Prostate gland (tissue), 2 donors: ENCODE results near the gene RNF151. TPM values are rescaled to one million over a fixed set of nuclear protein-coding genes. Genes with fewer than 3 reads are reported as not detected.

Source experiments
- DNase-seq: peaks from one replicate; pipeline ENCODE4 v3.0.0-alpha.2; 2019; ENCODE audit warnings: low spot score
- H3K27ac ChIP-seq, 2 donors: fragments of 200-600 bp; sonication (generic); 2 replicates each; pipeline ENCODE4 v1.5.1; 2017 to 2019
- H3K27me3 ChIP-seq: fragments of 200-600 bp; sonication (generic); replicated peaks from 2 replicates; pipeline ENCODE4 v1.5.1; 2019; ENCODE audit not compliant: insufficient read depth
- H3K36me3 ChIP-seq, 2 donors: fragments of 200-600 bp; sonication (generic); 1 replicate in 1 of 2; 2 replicates in 1 of 2; pipeline versions ENCODE4 v1.5.1 to v1.8.1; 2017 to 2019
- H3K4me1 ChIP-seq: fragments of 200-600 bp; sonication (generic); replicated peaks from 2 replicates; pipeline ENCODE4 v1.5.1; 2019
- H3K4me3 ChIP-seq, 2 donors: fragments of 200-600 bp; sonication (generic); 2 replicates each; pipeline ENCODE4 v1.5.1; 2017 to 2019
- H3K9me3 ChIP-seq: fragments of 200-600 bp; sonication (generic); 2 replicates; pipeline ENCODE4 v1.5.1; 2017
- POLR2A ChIP-seq: fragments of 450-650 bp; IDR thresholded peaks from one replicate; pipeline ENCODE4 v1.6.1; 2016; ENCODE audit warnings: antibody characterized with exemption, mild to moderate bottlenecking
- POLR2AphosphoS5 ChIP-seq: sonication (generic); formaldehyde crosslinking; IDR thresholded peaks from one replicate; pipeline ENCODE4 v1.6.1; 2017; ENCODE audit warnings: antibody characterized with exemption
- WGBS: methylation state at CpG from one replicate; pipeline ENCODE4 v1.1.5; 2018; 5-methylcytosine and 5-hydroxymethylcytosine counted together
- intact Hi-C: fragments of 100-400 bp; cut with DNase I; formaldehyde crosslinking; loops from one replicate; pipeline ENCODE4 v1.14.2; 2022
- total RNA-seq, 2 donors: library from RNA; depleted of rRNA; stranded (reverse); fragments of >200 nt; gene quantifications; one replicate each; pipeline ENCODE4 v1.1.0, GENCODE V29; 2016
- TF ChIP-seq, protein P1 (sequence below), 4 experiments: fragments of 200-600 bp in 2 of 4; fragments of 450-650 bp in 2 of 4; sonication (generic) in 2 of 4; IDR thresholded peaks; 1 replicate in 3 of 4; 2 replicates in 1 of 4; pipeline ENCODE4 v1.5.1; 2016 to 2019; ENCODE audit warnings: antibody characterized with exemption in 4 of 4, mild to moderate bottlenecking in 2 of 4, moderate library complexity in 2 of 4

The RNF151 gene
- total RNA-seq, 2 donors from 2014 or later = 7.2 TPM; not detected in 1

DNA sequence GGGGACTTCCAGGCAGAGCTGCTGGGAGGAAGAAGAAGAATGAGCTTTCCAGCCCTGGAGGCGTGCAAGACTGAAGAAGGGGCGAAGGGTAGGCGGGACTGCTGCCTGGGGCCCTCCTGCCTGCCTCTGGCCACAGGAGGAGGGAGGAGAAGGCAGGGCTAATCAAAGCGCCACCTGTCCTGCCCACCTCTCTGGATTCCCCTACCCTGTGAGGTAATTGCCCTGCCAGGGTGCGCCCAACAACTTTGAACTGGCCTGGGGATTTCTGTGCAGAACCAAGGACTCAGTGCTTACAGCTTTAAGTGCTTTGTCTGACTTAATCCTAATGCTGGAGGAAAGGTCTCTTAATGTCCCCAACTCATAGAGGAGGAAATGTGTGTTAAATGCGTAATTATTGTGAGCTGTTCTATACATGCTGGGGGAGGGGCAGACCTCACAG is 14.8 kb downstream of the RNF151 start, which contains the start of gene NOXO1:
Gene NOXO1 (minus strand): TSS at position 72 of the 439 bp plus-strand sequence. CDS start 290 bp downstream, outside the sequence.
- H3K9me3 ChIP-seq = no peaks in the 10 kb centered on the region
- H3K36me3 ChIP-seq = peaks cover 2 to 8% of the 10 kb centered on the region in 2 donors
- DNase-seq = no peak
- H3K4me3 ChIP-seq = no peak within 1 kb of the TSS
- intact Hi-C loops = no loop called here
- H3K27me3 ChIP-seq = no peaks in the 10 kb centered on the region
- no peaks in the 10 kb centered on the region for H3K4me1 ChIP-seq
- TF ChIP-seq POLR2AphosphoS5 (no peak), POLR2A (no peak)
- TF ChIP-seq, protein P1, sequence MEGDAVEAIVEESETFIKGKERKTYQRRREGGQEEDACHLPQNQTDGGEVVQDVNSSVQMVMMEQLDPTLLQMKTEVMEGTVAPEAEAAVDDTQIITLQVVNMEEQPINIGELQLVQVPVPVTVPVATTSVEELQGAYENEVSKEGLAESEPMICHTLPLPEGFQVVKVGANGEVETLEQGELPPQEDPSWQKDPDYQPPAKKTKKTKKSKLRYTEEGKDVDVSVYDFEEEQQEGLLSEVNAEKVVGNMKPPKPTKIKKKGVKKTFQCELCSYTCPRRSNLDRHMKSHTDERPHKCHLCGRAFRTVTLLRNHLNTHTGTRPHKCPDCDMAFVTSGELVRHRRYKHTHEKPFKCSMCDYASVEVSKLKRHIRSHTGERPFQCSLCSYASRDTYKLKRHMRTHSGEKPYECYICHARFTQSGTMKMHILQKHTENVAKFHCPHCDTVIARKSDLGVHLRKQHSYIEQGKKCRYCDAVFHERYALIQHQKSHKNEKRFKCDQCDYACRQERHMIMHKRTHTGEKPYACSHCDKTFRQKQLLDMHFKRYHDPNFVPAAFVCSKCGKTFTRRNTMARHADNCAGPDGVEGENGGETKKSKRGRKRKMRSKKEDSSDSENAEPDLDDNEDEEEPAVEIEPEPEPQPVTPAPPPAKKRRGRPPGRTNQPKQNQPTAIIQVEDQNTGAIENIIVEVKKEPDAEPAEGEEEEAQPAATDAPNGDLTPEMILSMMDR (IDR thresholded peaks at IDR 0.05) = no peak
- no peak within 1 kb of the TSS for H3K27ac ChIP-seq
- WGBS = 34% methylated on average over 6 of the region's 6 CpGs

DNA sequence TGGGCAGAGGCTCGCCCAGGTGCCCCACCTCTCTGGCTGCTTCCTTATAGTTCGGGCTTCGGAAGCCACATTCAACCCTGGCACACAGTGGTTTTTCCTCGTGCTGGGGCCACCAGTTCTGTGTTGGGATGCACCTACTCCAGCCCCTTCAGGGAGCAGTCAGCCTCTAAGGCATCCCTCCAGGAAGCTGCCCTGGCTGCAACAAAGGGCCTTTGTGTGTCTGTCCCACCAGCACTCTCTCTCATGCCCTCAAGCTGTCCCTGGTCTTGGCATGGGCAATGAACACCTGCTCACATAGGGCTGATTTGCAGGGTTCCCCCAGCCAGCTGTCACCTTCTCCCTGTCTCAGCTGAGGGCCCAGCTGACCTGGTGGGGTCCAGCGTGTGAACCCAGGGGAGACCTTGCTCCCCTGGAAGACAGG is 15.4 kb downstream of the RNF151 start:
- no peaks in the 10 kb centered on the region for H3K4me1 ChIP-seq
- DNase-seq = peak; percentile 36
- peaks cover 2 to 10% of the 10 kb centered on the region in 2 donors for H3K36me3 ChIP-seq
- intact Hi-C loops = no loop called here
- H3K27ac ChIP-seq = no peak overlapping the region
- 35% methylated on average over 5 of the region's 5 CpGs for WGBS
- H3K27me3 ChIP-seq = no peaks in the 10 kb centered on the region
- H3K9me3 ChIP-seq = no peaks in the 10 kb centered on the region
- H3K4me3 ChIP-seq = no peak overlapping the region
- TF ChIP-seq, protein P1 (IDR thresholded peaks at IDR 0.05) = no peak
- peak; percentile 5 for TF ChIP-seq POLR2AphosphoS5
- no peak for TF ChIP-seq POLR2A

DNA sequence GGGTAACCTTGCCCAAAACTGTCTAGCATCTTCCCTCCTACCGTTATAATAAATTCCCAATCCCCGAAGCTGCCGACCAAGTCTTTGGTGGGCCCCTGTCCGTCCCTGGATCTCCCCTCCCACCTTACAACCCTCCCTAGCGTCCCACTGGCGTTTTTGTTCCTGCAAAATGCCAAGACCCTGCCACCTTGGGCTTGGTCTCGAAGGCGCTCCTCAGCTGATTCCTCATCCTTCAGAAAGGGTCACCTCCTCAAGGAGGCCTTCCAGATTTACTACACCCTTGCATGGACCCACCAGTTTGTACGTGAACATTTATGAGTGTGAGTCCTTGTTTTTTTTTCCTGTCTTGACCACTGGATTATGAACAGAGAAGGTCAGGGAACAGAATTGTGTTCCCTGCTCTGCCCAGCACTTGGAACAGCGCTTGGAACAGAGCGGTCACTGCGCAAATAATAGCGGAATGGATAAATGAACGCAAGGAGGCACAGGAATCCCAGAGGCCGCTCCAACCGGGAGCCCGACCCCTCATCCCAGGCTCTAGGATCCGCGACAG is 16.4 kb downstream of the RNF151 start:
- peak overlapping the region; percentile 70 to 73 for H3K27ac ChIP-seq
- H3K9me3 ChIP-seq = no peaks in the 10 kb centered on the region
- no peaks in the 10 kb centered on the region for H3K4me1 ChIP-seq
- WGBS = 32% methylated on average over 19 of the region's 19 CpGs
- peaks cover 0 to 10% of the 10 kb centered on the region in 2 donors for H3K36me3 ChIP-seq
- TF ChIP-seq POLR2A (no peak), POLR2AphosphoS5 (no peak)
- TF ChIP-seq, protein P1 (IDR thresholded peaks at IDR 0.05) = no peak
- H3K27me3 ChIP-seq = no peaks in the 10 kb centered on the region
- H3K4me3 ChIP-seq = peak overlapping the region; percentile 81 to 82
- intact Hi-C loops = no loop called here
- no peak for DNase-seq

DNA sequence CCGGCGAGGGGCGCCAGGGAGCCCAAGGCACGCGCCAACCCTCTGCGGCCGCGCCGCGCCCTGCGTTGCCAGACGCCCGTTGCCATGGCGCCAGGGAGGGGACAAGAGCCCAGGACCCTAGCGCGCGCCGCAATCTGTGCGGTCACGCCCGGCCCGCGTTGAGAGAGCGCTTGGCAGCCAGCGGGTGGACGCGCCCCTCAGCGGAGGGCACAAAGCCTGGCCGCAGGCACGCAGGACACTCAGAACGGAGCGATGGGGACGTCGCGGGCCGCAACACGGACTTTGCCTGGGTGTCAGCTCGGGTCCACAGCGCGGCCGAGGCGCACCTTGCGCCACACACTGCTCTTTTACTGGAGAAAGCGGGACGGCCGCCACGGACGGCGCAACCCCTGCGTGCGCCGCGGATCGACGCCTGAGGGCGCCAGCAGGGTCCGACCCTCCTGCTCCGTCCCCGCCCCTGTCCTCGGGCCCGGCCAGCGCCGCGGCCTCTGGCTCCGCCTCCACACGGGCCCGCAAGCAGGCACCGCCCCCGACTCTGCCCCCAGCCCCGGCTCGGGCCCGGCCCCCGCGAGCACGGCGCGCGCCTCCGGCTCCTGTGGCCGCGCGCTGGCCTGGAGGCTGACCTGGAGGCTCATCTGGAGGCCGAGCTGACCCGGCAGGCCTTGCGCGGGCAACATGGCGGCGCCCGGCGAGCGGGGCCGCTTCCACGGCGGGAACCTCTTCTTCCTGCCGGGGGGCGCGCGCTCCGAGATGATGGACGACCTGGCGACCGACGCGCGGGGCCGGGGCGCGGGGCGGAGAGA is 17.1 kb downstream of the RNF151 start, which contains the start of gene GFER:
Gene GFER (plus strand): TSS at position 650 of the 803 bp plus-strand sequence. CDS start 26 bp downstream, at position 676.
- no peak for TF ChIP-seq POLR2AphosphoS5
- TF ChIP-seq, protein P1 (IDR thresholded peaks at IDR 0.05) = peak in 2 of 4 experiments; percentile 10 to 27
- Histone ChIP-seq H3K9me3 (no peaks in the 10 kb centered on the region), H3K27me3 (no peaks in the 10 kb centered on the region), H3K36me3 (peaks cover 0 to 10% of the 10 kb centered on the region in 2 donors), H3K27ac (peak within 1 kb of the TSS; percentile 70 to 73), H3K4me1 (no peaks in the 10 kb centered on the region), H3K4me3 (peak within 1 kb of the TSS; percentile 81 to 82)
- intact Hi-C loops = no loop called here
- under 1% methylated on average over 72 of the region's 109 CpGs for WGBS
- peak; percentile 75 for DNase-seq
